MCF 10A (cell line): Measurements from ENCODE around the gene OR2V2. TPM values are rescaled to one million over a fixed set of nuclear protein-coding genes. Genes with fewer than 3 reads are reported as not detected.
A peak's percentile ranks its signal among the peaks of the same experiment; 100 is the strongest.
"Not testable (repeated sequence)": the region's sequence is repeated elsewhere in the genome, so short reads cannot be mapped to it uniquely, and the experiment has no call there.

Experiments used
- BruUV-seq: library from RNA; stranded (reverse); fragments of 400-500 nt; replicated peaks from 2 replicates; lab custom pipeline; 2021; lab: Mats Ljungman, UMichigan
- CTCF ChIA-PET: fragments of 300-600 bp; sonication (Branson Sonifier 250); formaldehyde crosslinking; extraction: SDS; loops from one replicate; lab custom pipeline; 2021; ENCODE audit warnings: antibody characterized with exemption, inconsistent platforms; lab: Yijun Ruan, JAX
- POLR2A ChIA-PET: fragments of 300-600, 350-650 bp; sonication (Branson Sonifier 250); formaldehyde crosslinking; extraction: SDS; loops from one replicate; lab custom pipeline; 2020; ENCODE audit warnings: antibody characterized with exemption, inconsistent platforms; lab: Yijun Ruan, JAX
- DNase-seq: peaks from one replicate; pipeline ENCODE4 v3.0.0-alpha.2; 2018; ENCODE audit not compliant: unreplicated experiment
- H3K27ac Mint-ChIP-seq: one replicate; pipeline ENCODE4 v1.8.0; 2022; ENCODE audit warnings: mild to moderate bottlenecking, low read depth, mixed read lengths; ENCODE audit not compliant: unreplicated experiment
- H3K27me3 Mint-ChIP-seq: one replicate; pipeline ENCODE4 v1.8.0; 2022; ENCODE audit warnings: mixed read lengths; ENCODE audit not compliant: insufficient read depth, unreplicated experiment
- H3K36me3 Mint-ChIP-seq: one replicate; pipeline ENCODE4 v1.8.0; 2022; ENCODE audit warnings: mild to moderate bottlenecking, moderate library complexity, mixed read lengths; ENCODE audit not compliant: insufficient read depth, unreplicated experiment
- H3K4me1 Mint-ChIP-seq: one replicate; pipeline ENCODE4 v1.8.0; 2022; ENCODE audit warnings: mixed read lengths; ENCODE audit not compliant: insufficient read depth, unreplicated experiment
- H3K4me3 Mint-ChIP-seq: one replicate; pipeline ENCODE4 v1.8.0; 2022; ENCODE audit warnings: mild to moderate bottlenecking, moderate library complexity, mixed read lengths; ENCODE audit not compliant: unreplicated experiment
- H3K9me3 Mint-ChIP-seq: one replicate; pipeline ENCODE4 v1.8.0; 2022; ENCODE audit warnings: mixed read lengths; ENCODE audit not compliant: unreplicated experiment
- intact Hi-C: fragments of 100-400 bp; cut with micrococcal nuclease; formaldehyde crosslinking; loops from 2 replicates; pipeline ENCODE4 v1.14.1; 2022
- total RNA-seq: library from RNA; stranded (reverse); gene quantifications from 2 replicates; pipeline ENCODE4 v1.2.3, GENCODE V29; 2022
- TF ChIP-seq, protein P1 (sequence below): fragments of 200-600 bp; IDR thresholded peaks from one replicate; pipeline ENCODE4 v1.8.0; 2022; ENCODE audit warnings: antibody characterized with exemption, mild to moderate bottlenecking; ENCODE audit not compliant: unreplicated experiment

OR2V2 gene
- total RNA-seq, 1 experiment from 2014 or later = not detected

GRCh38 chr5:181168595-181169118 lies 21.3 kb downstream of the OR2V2 start:
- H3K36me3 Mint-ChIP-seq = peaks cover 5% of the 10 kb centered on the region
- H3K27me3 Mint-ChIP-seq = no peaks in the 10 kb centered on the region
- BruUV-seq = no TSS peak
- CTCF ChIA-PET = interaction anchor here (0.5 to 3.6 kb wide), 5 partner anchors 9 to 696 kb away, joined by 3 to 16 read pairs (median 6); no protein-coding TSS in a partner anchor
- DNase-seq = no peak
- intact Hi-C loops = no loop called here
- H3K27ac Mint-ChIP-seq = no peak overlapping the region
- TF ChIP-seq, protein P1, sequence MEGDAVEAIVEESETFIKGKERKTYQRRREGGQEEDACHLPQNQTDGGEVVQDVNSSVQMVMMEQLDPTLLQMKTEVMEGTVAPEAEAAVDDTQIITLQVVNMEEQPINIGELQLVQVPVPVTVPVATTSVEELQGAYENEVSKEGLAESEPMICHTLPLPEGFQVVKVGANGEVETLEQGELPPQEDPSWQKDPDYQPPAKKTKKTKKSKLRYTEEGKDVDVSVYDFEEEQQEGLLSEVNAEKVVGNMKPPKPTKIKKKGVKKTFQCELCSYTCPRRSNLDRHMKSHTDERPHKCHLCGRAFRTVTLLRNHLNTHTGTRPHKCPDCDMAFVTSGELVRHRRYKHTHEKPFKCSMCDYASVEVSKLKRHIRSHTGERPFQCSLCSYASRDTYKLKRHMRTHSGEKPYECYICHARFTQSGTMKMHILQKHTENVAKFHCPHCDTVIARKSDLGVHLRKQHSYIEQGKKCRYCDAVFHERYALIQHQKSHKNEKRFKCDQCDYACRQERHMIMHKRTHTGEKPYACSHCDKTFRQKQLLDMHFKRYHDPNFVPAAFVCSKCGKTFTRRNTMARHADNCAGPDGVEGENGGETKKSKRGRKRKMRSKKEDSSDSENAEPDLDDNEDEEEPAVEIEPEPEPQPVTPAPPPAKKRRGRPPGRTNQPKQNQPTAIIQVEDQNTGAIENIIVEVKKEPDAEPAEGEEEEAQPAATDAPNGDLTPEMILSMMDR = no peak
- POLR2A ChIA-PET = interaction anchor here (0.6 to 2.8 kb wide), 10 partner anchors 16 to 388 kb away, joined by 3 to 15 read pairs (median 3); partner anchors contain the start of gene RACK1
- H3K9me3 Mint-ChIP-seq = no peaks in the 10 kb centered on the region
- H3K4me3 Mint-ChIP-seq = peak overlapping the region; percentile 10
- H3K4me1 Mint-ChIP-seq = peaks cover 42% of the 10 kb centered on the region

DNA sequence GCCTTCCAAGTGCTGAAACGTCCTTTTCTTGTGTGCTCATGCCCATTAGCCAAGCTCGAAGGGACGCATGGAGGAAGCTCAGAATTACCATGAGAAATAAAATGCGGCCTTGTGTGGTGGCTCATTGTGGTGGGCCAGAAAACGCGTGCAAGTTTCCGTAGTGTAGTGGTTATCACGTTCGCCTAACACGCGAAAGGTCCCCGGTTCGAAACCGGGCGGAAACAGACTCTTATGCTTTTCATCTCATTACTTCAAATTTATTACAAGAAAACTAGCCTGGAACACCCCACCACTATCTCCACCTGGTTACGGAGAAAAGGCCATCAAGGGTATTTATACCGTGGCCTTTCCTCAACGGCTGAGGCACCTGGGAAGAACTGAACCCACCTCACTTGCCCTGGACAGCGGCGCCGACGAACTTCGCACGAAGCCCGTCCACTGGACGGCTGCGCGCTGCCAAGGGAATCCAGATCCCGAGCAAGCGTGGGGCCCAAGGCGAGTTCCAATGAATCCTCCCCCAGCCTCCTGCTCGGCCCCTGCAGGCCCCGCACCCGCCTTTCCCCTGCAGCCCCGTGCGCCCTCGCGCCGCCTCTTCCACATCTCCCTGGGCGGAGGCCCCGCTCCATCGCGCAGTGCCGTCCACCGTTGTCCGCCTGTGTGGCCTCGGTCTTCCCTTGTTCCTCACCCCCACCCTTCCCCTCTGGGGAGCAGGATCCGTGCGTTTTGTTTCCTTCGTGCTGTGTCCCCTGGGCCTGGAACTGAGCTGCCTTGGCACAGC lies 22.3 kb downstream of the OR2V2 start:
- POLR2A ChIA-PET = interaction anchor here (0.6 to 2.8 kb wide), 5 partner anchors 15 to 358 kb away, joined by 3 to 15 read pairs (median 4); no protein-coding TSS in a partner anchor
- H3K9me3 Mint-ChIP-seq, intact Hi-C loops, H3K27me3 Mint-ChIP-seq, H3K27ac Mint-ChIP-seq: not testable (repeated sequence)
- peak; percentile 80 for DNase-seq
- CTCF ChIA-PET = interaction anchor here (0.7 to 3.6 kb wide), 6 partner anchors 9 to 270 kb away, joined by 3 to 16 read pairs (median 4); no protein-coding TSS in a partner anchor
- H3K4me3 Mint-ChIP-seq = peak overlapping the region; percentile 53
- H3K36me3 Mint-ChIP-seq = peaks cover 11% of the 10 kb centered on the region
- TSS peak; percentile 96 for BruUV-seq
- peaks cover 44% of the 10 kb centered on the region for H3K4me1 Mint-ChIP-seq

DNA sequence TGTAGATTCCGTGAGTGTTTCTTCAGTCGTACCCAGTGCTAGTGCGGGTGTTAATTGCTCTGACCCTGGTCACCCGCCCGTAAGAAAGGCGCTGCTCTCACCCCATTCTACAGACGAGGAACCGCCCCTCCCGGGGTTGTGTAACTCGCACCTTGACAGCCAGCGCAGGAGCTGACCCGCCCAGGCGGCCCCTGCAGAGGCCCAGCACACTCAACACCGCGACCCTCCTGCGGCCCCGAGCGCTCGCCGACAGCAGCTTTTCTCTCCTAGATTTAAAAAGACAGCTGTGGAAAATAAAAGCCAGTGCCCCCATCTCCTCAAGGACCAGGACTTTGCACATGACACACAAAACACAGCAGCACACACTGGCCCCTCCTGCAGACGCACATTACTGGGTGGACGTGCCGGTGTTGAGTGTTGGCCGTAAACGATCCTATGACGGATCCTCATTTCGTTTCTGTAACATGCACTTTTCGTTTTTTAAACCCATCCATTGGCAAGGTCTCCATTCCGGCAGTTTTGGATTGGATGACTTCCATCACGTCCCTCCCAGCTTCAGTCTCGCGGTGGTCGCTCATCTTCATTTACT lies 22.9 kb downstream of the OR2V2 start:
- no peak overlapping the region for H3K27ac Mint-ChIP-seq
- POLR2A ChIA-PET = interaction anchor here (0.7 to 2.8 kb wide), 5 partner anchors 14 to 52 kb away, joined by 3 to 15 read pairs (median 4); no protein-coding TSS in a partner anchor
- intact Hi-C loops = no loop called here
- H3K4me3 Mint-ChIP-seq = peak overlapping the region; percentile 53
- BruUV-seq = no TSS peak
- no peaks in the 10 kb centered on the region for H3K9me3 Mint-ChIP-seq
- H3K4me1 Mint-ChIP-seq = peaks cover 44% of the 10 kb centered on the region
- peak; percentile 52 for DNase-seq
- TF ChIP-seq, protein P1 = no peak
- CTCF ChIA-PET = interaction anchor here (0.6 to 3.6 kb wide), 7 partner anchors 9 to 270 kb away, joined by 3 to 16 read pairs (median 3); no protein-coding TSS in a partner anchor
- peaks cover 11% of the 10 kb centered on the region for H3K36me3 Mint-ChIP-seq
- H3K27me3 Mint-ChIP-seq = no peaks in the 10 kb centered on the region

GRCh38 chr5:181170996-181171395 lies 23.6 kb downstream of the OR2V2 start:
- intact Hi-C loops = no loop called here
- no peak for DNase-seq
- H3K4me1 Mint-ChIP-seq = peaks cover 44% of the 10 kb centered on the region
- H3K36me3 Mint-ChIP-seq = peaks cover 11% of the 10 kb centered on the region
- H3K9me3 Mint-ChIP-seq = no peaks in the 10 kb centered on the region
- TF ChIP-seq, protein P1 = no peak
- no peaks in the 10 kb centered on the region for H3K27me3 Mint-ChIP-seq
- ChIA-PET CTCF (interaction anchor here (0.6 to 3.6 kb wide), 3 partner anchors 9 to 12 kb away, joined by 3 to 16 read pairs (median 4); no protein-coding TSS in a partner anchor), POLR2A (interaction anchor here (0.7 to 3.6 kb wide), 5 partner anchors 13 to 302 kb away, joined by 3 to 15 read pairs (median 4); no protein-coding TSS in a partner anchor)
- no TSS peak for BruUV-seq
- no peak overlapping the region for H3K27ac Mint-ChIP-seq
- H3K4me3 Mint-ChIP-seq = peak overlapping the region; percentile 53
